GM12891 (cell line): ENCODE measurements around the gene ZFP36.

Source experiments
- POLR2AphosphoS5 ChIP-seq: IDR thresholded peaks from 2 replicates; pipeline ENCODE4 v1.6.1; 2011; ENCODE audit warnings: low read depth, low read length, control low read depth
- SPI1 ChIP-seq: IDR thresholded peaks from 2 replicates; pipeline ENCODE4 v1.6.1; 2011; ENCODE audit warnings: low read depth, low read length, control low read depth

GRCh38 chr19:39375929-39376328 lies 30.7 kb upstream of the ZFP36 start:
- TF ChIP-seq SPI1 (no peak), POLR2AphosphoS5 (no peak)
